K562 (cell line): ENCODE results near the gene LRP3. TPM values are rescaled to one million over a fixed set of nuclear protein-coding genes. Genes with fewer than 3 reads are reported as not detected.

Experiments used
- ATAC-seq: fragments of 200-7000 bp; cut with Tn5 transposase; 3 replicates; pipeline ENCODE4 v1.9.1; 2020; ENCODE audit warnings: moderate library complexity
- BruUV-seq: library from RNA; stranded (reverse); fragments of 400-500 nt; replicated peaks from 2 replicates; lab custom pipeline; 2021; lab: Mats Ljungman, UMichigan
- CTCF ChIA-PET: fragments of 300-600 bp; formaldehyde crosslinking; extraction: SDS; loops from one replicate; lab custom pipeline; 2021; ENCODE audit warnings: low intra/inter-chr PET ratio; lab: Yijun Ruan, JAX
- POLR2A ChIA-PET: fragments of 300-600, 350-650 bp; sonication (Branson Sonifier 250); formaldehyde crosslinking; extraction: SDS; loops from one replicate; lab custom pipeline; 2021; ENCODE audit warnings: antibody characterized with exemption, inconsistent platforms; lab: Yijun Ruan, JAX
- DNase-seq, 4 experiments: peaks; one replicate each; pipeline versions ENCODE4 v3.0.0 to v3.0.0-alpha.2; 2011 to 2018; ENCODE audit warnings: low spot score in 3 of 4, mixed read lengths in 3 of 4; ENCODE audit errors: extremely low read depth in 1 of 4
- FAIRE-seq: peaks from 2 replicates; lab custom pipeline; 2011; peaks lifted over from hg19 to GRCh38; lab: Jason Lieb, UNC
- H2AFZ ChIP-seq: 2 replicates; pipeline ENCODE4 v1.6.0; 2011; ENCODE audit warnings: low read depth, low read length, control low read depth, inconsistent platforms
- H3K27ac ChIP-seq: fragments of 200-600 bp; 3 replicates; pipeline ENCODE4 v1.8.0; 2011; ENCODE audit warnings: low read depth, mild to moderate bottlenecking, control low read depth, inconsistent platforms, low read length, moderate library complexity, mixed read lengths; ENCODE audit errors: extremely low read depth
- H3K27me3 ChIP-seq, 2 experiments: fragments of 300-600 bp in 1 of 2; 2 replicates in 1 of 2; 3 replicates in 1 of 2; pipeline versions ENCODE4 v1.6.0 to v1.8.0; 2011; ENCODE audit warnings: inconsistent platforms in 2 of 2, low read length in 2 of 2, mild to moderate bottlenecking in 1 of 2, mixed read lengths in 1 of 2, moderate library complexity in 1 of 2; ENCODE audit not compliant: control insufficient read depth in 2 of 2, insufficient read depth in 2 of 2
- H3K36me3 ChIP-seq: fragments of 300-600 bp; 3 replicates; pipeline ENCODE4 v1.8.0; 2011; ENCODE audit warnings: mild to moderate bottlenecking, low read length, inconsistent platforms; ENCODE audit not compliant: control insufficient read depth, insufficient read depth
- H3K4me1 ChIP-seq, 2 experiments: fragments of 200-600 bp in 1 of 2; replicated peaks in 1 of 2; 2 replicates in 1 of 2; 3 replicates in 1 of 2; pipeline versions ENCODE4 v1.5.1 to v1.8.0; 2011; ENCODE audit warnings: inconsistent platforms in 2 of 2, low read length in 2 of 2, mild to moderate bottlenecking in 1 of 2, mixed read lengths in 1 of 2, moderate library complexity in 1 of 2; ENCODE audit not compliant: control insufficient read depth in 2 of 2, insufficient read depth in 2 of 2
- H3K4me2 ChIP-seq: 2 replicates; pipeline ENCODE4 v1.6.1; 2011; ENCODE audit warnings: low read length, control low read depth, inconsistent platforms, mixed read lengths; ENCODE audit not compliant: insufficient read depth
- H3K4me3 ChIP-seq: fragments of 200-600 bp; sonication (generic), shearing (Covaris generic); 2 replicates; pipeline ENCODE4 v1.5.1; 2016; ENCODE audit warnings: control low read depth, inconsistent platforms
- H3K79me2 ChIP-seq: fragments of 200-600 bp; 3 replicates; pipeline ENCODE4 v1.8.0; 2011; ENCODE audit warnings: low read length, inconsistent platforms; ENCODE audit not compliant: control insufficient read depth, insufficient read depth
- H3K9ac ChIP-seq, 2 experiments: 2 replicates each; pipeline versions ENCODE4 v1.6.0 to v1.6.1; 2011; ENCODE audit warnings: low read depth in 2 of 2, low read length in 2 of 2, control low read depth in 1 of 2, inconsistent platforms in 1 of 2, mild to moderate bottlenecking in 1 of 2, mixed read lengths in 1 of 2; ENCODE audit not compliant: insufficient read depth in 1 of 2
- H3K9me1 ChIP-seq: one replicate; pipeline ENCODE4 v1.6.0; 2011; ENCODE audit warnings: inconsistent platforms, mild to moderate bottlenecking, low read length, moderate library complexity; ENCODE audit not compliant: control insufficient read depth, insufficient read depth
- H3K9me3 ChIP-seq: replicated peaks from 2 replicates; pipeline ENCODE4 v1.5.1; 2011; ENCODE audit warnings: low read depth, low read length, inconsistent platforms; ENCODE audit not compliant: control insufficient read depth, insufficient read depth
- H4K20me1 ChIP-seq: replicated peaks from 2 replicates; pipeline ENCODE4 v1.6.1; 2011; ENCODE audit warnings: low read length, inconsistent platforms, mixed read lengths; ENCODE audit not compliant: control insufficient read depth, insufficient read depth
- FOXJ2 ChIP-seq: fragments of 200-800 bp; sonication (Bioruptor generic); IDR thresholded peaks from 2 replicates; pipeline ENCODE4 v1.6.1; 2016; ENCODE audit warnings: missing genetic modification characterization, missing compliant biosample characterization
- GABPB2 ChIP-seq: fragments of 250-450 bp; sonication (Bioruptor Pico); conservative IDR thresholded peaks from 2 replicates; pipeline ENCODE4 v1.5.1; 2021; ENCODE audit warnings: mild to moderate bottlenecking
- JUND ChIP-seq, 2 experiments: IDR thresholded peaks; 2 replicates in 1 of 2; 3 replicates in 1 of 2; pipeline ENCODE4 v1.6.1; 2011; ENCODE audit warnings: borderline replicate concordance in 2 of 2, low read depth in 2 of 2, low read length in 2 of 2, improper control_type of control experiment in 1 of 2, missing biosample characterization in 1 of 2, missing genetic modification characterization in 1 of 2, missing genetic modification reagents in 1 of 2
- PPARD ChIP-seq: fragments of 250-450 bp; sonication (Bioruptor Pico); IDR thresholded peaks from 2 replicates; pipeline ENCODE4 v1.8.0; 2022; ENCODE audit warnings: inconsistent platforms, mild to moderate bottlenecking, moderate library complexity
- RAD21 ChIP-seq, 2 experiments: fragments of 250-450 bp in 1 of 2; fragments of 450-650 bp in 1 of 2; sonication (Bioruptor Pico) in 1 of 2; formaldehyde crosslinking in 1 of 2; IDR thresholded peaks in 1 of 2; conservative IDR thresholded peaks in 1 of 2; 2 replicates each; pipeline versions ENCODE4 v1.4.0 to v1.8.0; 2020 to 2022; ENCODE audit warnings: mild to moderate bottlenecking in 2 of 2, moderate library complexity in 1 of 2
- SETDB1 ChIP-seq: IDR thresholded peaks from one replicate; pipeline ENCODE4 v1.6.1; 2012; ENCODE audit warnings: low read length, control low read depth, inconsistent platforms
- SIN3A ChIP-seq, 2 experiments: fragments of 150-350 bp in 1 of 2; IDR thresholded peaks; 2 replicates each; pipeline ENCODE4 v1.6.1; 2011 to 2016; ENCODE audit warnings: borderline replicate concordance in 2 of 2, low read depth in 2 of 2, low read length in 2 of 2, mild to moderate bottlenecking in 2 of 2, moderate library complexity in 2 of 2; ENCODE audit not compliant: control insufficient read depth in 1 of 2
- ZNF445 ChIP-seq: fragments of 250-450 bp; sonication (Bioruptor Pico); IDR thresholded peaks from 2 replicates; pipeline ENCODE4 v1.4.0; 2020; ENCODE audit warnings: low read depth, mild to moderate bottlenecking, moderate library complexity
- ZNF589 ChIP-seq: fragments of 200-800 bp; sonication (Bioruptor generic); IDR thresholded peaks from 2 replicates; pipeline ENCODE4 v1.6.1; 2016; ENCODE audit warnings: low read depth, missing genetic modification characterization, missing compliant biosample characterization
- ZNF695 ChIP-seq: fragments of 450-650 bp; formaldehyde crosslinking; IDR thresholded peaks from 2 replicates; pipeline ENCODE4 v1.4.0; 2020; ENCODE audit warnings: mild to moderate bottlenecking, moderate library complexity
- ZNF766 ChIP-seq: fragments of 200-800 bp; sonication (Bioruptor generic); conservative IDR thresholded peaks from 2 replicates; pipeline ENCODE4 v1.6.1; 2016; ENCODE audit warnings: missing genetic modification characterization, missing compliant biosample characterization
- WGBS: fragments of 100-300 bp; shearing (Covaris generic); methylation state at CpG from one replicate; pipeline ENCODE4 v1.1.6; 2016; ENCODE audit warnings: low coverage, mixed read lengths; ENCODE audit not compliant: insufficient coverage; ENCODE audit errors: missing lambda C conversion rate; 5-methylcytosine and 5-hydroxymethylcytosine counted together
- in situ Hi-C: fragments of 300-500 bp; cut with MboI; formaldehyde crosslinking; loops from 4 replicates; pipeline ENCODE4 v1.15.0; 2018; ENCODE audit warnings: inconsistent platforms, mixed read lengths
- intact Hi-C: fragments of 100-400 bp; cut with micrococcal nuclease; formaldehyde crosslinking; loops from 2 replicates; pipeline ENCODE4 v1.14.2; 2022
- polyA plus RNA-seq, 8 experiments: library from polyadenylated mRNA; depleted of rRNA in 4 of 8; stranded (reverse) in 5 of 8; unstranded in 3 of 8; fragments of >200 nt; fragmentation: Nextera tagmentation in 2 of 8; fragmentation: Illumina TruSeq in 1 of 8; extraction: Ambion mirVana in 2 of 8; extraction: Trizol in 1 of 8; gene quantifications; 2 replicates each; pipeline versions ENCODE4 v1.2.1 to v1.2.3, GENCODE V29; 2011 to 2014; ENCODE audit warnings: inconsistent platforms in 1 of 8, missing spikeins in 1 of 8
- total RNA-seq, 7 experiments: library from RNA; depleted of rRNA in 6 of 7; stranded (reverse); fragments of >200 nt in 6 of 7; fragmentation: Illumina TruSeq in 2 of 7; extraction: Trizol in 2 of 7; gene quantifications; 2 replicates each; pipeline versions ENCODE4 v1.2.1 to v1.2.3, GENCODE V29; 2011 to 2021; ENCODE audit warnings: low replicate concordance in 1 of 7
- TF ChIP-seq, protein P1 (sequence below): fragments of 250-450 bp; sonication (Bioruptor Pico); IDR thresholded peaks from 2 replicates; pipeline ENCODE4 v1.8.0; 2021; ENCODE audit warnings: mild to moderate bottlenecking, moderate library complexity
- TF ChIP-seq, protein P2 (sequence below): sonication (generic); formaldehyde crosslinking; IDR thresholded peaks from 2 replicates; pipeline ENCODE4 v1.8.0; 2022; ENCODE audit warnings: mild to moderate bottlenecking, missing genetic modification reagents
- TF ChIP-seq, protein P3 (sequence below): fragments of 450-650 bp; conservative IDR thresholded peaks from 2 replicates; pipeline ENCODE4 v1.6.1; 2016; ENCODE audit warnings: missing genetic modification characterization, low read depth, mild to moderate bottlenecking, missing compliant biosample characterization, moderate library complexity

LRP3 gene
- total and polyA plus RNA-seq, 9 of the 15 experiments (the other 6 are each of a cell fraction or from before 2014, with no cell fraction given), result 0.29 TPM; not detected in 8

DNA sequence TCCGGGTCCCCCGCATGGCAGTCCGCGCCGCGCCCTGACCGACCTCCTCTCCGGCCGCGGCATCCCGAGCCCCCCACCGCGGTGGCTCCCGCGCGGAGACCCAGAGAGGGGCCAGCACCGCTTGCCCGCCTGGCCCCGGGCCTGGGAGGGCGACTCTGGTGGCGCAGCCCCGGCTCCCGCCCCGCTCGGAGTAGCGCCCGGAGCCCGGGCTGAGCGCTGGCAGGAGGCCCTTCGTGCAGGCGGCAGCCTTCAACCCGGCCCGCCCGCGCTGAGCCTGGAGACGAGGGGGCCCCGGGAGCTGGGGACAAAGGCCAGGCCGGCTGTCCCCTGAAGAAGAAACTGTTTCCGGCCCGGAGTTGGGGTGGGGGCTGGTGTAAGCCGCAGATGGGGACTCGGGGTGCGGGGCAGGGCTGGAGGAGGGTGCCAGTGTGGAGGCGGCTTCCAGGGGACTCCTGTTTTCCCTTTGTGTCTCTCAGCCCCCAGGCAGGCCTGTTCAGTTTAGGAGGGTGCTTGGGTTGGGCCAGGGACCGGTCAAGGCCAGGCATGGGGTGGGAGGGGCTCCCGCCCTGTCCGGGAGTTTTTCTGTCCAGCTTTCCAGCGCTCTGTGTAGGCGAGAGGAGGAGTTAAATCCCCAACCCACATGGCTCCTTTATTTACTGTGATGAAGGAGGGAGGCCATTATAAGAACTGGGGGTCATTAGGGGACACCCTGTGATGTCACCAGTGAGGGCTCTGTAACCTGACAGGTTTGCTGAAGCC lies 935 bp downstream of the LRP3 start:
- TF ChIP-seq, protein P1, sequence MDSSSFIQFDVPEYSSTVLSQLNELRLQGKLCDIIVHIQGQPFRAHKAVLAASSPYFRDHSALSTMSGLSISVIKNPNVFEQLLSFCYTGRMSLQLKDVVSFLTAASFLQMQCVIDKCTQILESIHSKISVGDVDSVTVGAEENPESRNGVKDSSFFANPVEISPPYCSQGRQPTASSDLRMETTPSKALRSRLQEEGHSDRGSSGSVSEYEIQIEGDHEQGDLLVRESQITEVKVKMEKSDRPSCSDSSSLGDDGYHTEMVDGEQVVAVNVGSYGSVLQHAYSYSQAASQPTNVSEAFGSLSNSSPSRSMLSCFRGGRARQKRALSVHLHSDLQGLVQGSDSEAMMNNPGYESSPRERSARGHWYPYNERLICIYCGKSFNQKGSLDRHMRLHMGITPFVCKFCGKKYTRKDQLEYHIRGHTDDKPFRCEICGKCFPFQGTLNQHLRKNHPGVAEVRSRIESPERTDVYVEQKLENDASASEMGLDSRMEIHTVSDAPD (CRISPR knock-in tag), result no peak
- TF ChIP-seq, protein P2, sequence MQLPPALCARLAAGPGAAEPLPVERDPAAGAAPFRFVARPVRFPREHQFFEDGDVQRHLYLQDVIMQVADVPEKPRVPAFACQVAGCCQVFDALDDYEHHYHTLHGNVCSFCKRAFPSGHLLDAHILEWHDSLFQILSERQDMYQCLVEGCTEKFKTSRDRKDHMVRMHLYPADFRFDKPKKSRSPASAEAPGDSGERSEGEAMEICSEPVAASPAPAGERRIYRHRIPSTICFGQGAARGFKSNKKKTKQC (CRISPR knock-in tag), result no peak
- TF ChIP-seq FOXJ2 (tag) (no peak), SETDB1 (no peak), SIN3A (IDR thresholded peaks at IDR 0.05; ENCODE audit: borderline replicate concordance in 2 of 2, control insufficient read depth in 1 of 2, low read depth in 2 of 2, low read length in 2 of 2) (no peak), RAD21 (CRISPR knock-in tag; conservative IDR thresholded peaks at IDR 0.05 in 1 of 2, IDR thresholded peaks at IDR 0.05 in 1 of 2) (no peak), ZNF695 (CRISPR knock-in tag) (no peak), GABPB2 (CRISPR knock-in tag) (no peak), ZNF445 (CRISPR knock-in tag) (no peak), ZNF766 (CRISPR knock-in tag) (no peak), PPARD (CRISPR knock-in tag) (no peak), JUND (IDR thresholded peaks at IDR 0.05; ENCODE audit: borderline replicate concordance, low read depth, low read length) (no peak), JUND (tag; IDR thresholded peaks at IDR 0.05; ENCODE audit: borderline replicate concordance, low read depth, low read length) (no peak), ZNF589 (CRISPR knock-in tag) (no peak)
- TF ChIP-seq, protein P3, sequence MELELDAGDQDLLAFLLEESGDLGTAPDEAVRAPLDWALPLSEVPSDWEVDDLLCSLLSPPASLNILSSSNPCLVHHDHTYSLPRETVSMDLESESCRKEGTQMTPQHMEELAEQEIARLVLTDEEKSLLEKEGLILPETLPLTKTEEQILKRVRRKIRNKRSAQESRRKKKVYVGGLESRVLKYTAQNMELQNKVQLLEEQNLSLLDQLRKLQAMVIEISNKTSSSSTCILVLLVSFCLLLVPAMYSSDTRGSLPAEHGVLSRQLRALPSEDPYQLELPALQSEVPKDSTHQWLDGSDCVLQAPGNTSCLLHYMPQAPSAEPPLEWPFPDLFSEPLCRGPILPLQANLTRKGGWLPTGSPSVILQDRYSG, result no peak
- H2AFZ ChIP-seq, result no peak overlapping the region
- no peaks in the 10 kb centered on the region for H3K36me3 ChIP-seq
- ChIA-PET POLR2A (interaction anchor here (0.7 kb wide), 1 partner anchor 17 kb away, joined by 3 read pairs; no protein-coding TSS in a partner anchor), CTCF (no interaction called here)
- DNase-seq, result no peak
- no TSS peak for BruUV-seq
- intact Hi-C loops, result no loop called here
- H3K27me3 ChIP-seq, result peaks cover 0 to 31% of the 10 kb centered on the region in 2 experiments; a peak in 4 of 5 replicates
- H4K20me1 ChIP-seq, result no peaks in the 10 kb centered on the region
- H3K9me1 ChIP-seq, result no peaks in the 10 kb centered on the region
- H3K4me3 ChIP-seq, result no peak overlapping the region
- H3K4me2 ChIP-seq, result no peak overlapping the region
- no peaks in the 10 kb centered on the region for H3K79me2 ChIP-seq
- no peak overlapping the region for H3K27ac ChIP-seq
- H3K9me3 ChIP-seq, result no peaks in the 10 kb centered on the region
- no peak for FAIRE-seq
- H3K4me1 ChIP-seq, result no peaks in the 10 kb centered on the region; a peak in 2 of 5 replicates
- 9% methylated on average over 19 of the region's 49 CpGs for WGBS
- in situ Hi-C loops, result no loop called here
- H3K9ac ChIP-seq, result no peak overlapping the region
- no peak for ATAC-seq
